Stimulated activated naive CD4-positive, alpha-beta T cell treated with Interleukin-2 at 50 U/mL for 16 hours (primary cell): ENCODE results near the gene THSD4.

Experiments used
- DNase-seq: peaks from one replicate; lab custom pipeline; 2025; lab: John Stamatoyannopoulos, UW

The THSD4 gene

GRCh38 chr15:71628988-71629770, 513.9 kb downstream of the THSD4 start:
- DNase-seq = no peak

- DNase-seq = no peak
Measured at GRCh38 chr15:71629781-71630474, 514.7 kb downstream of the THSD4 start.

DNA sequence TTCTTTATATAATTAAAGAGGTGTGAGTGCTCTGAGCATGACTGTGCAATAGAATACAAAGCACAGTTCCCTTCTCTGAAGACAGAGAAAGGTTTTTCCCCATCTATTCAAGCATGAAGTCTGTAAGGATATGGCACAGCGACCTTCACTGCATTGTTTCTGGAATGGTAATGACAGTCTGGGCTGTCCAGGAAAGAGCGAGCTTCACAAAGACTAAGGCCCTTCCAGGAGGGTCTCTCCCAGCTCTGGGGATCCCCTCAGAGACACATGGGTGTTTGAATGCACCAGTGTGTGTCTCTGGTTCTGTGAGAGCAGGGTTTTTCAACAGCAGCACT, 515.2 kb downstream of the THSD4 start:
- DNase-seq = no peak

GRCh38 chr15:71632576-71633195, 517.4 kb downstream of the THSD4 start:
- DNase-seq = no peak

- no peak for DNase-seq
Measured at GRCh38 chr15:71634820-71635560, 519.7 kb downstream of the THSD4 start.

- no peak for DNase-seq
Measured at GRCh38 chr15:71635735-71636134, 520.5 kb downstream of the THSD4 start.

DNA sequence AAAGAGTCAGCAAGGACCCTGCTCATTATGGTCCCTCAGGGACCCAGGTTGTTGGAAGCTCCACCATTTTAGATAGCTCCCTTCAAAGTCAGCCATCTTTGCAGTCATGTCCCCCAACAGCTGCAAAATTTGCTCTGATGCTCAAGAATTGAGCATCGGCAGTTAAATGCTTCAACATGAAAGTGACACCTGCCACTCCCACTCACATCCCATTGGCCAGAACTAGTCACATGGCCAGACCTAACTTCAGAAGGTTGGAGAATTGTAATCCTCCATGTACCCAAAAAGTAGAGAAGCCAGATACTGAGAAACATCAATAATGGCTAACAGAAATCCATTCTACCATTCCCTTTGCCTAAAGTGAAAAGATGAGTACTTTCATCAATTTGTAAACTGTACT, 523.6 kb downstream of the THSD4 start:
- DNase-seq = no peak

DNA sequence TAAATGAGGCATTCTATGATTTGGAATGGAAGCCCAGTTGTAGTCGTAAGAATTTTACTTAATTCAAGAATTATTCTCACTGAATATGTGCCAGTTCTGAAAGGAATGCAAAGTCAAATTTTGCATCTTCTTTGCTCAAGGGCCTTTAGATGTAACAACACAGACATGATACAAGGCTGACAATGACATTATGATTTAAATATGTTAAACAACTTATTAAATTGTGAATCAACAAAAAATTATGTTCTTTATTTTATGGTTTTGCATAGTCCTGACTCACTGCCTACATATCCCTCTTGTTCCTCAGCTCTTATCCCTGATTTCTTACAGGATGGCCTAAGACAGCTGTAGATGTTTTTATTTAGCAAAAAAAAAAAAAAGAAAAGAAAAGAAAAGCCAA, 524.2 kb downstream of the THSD4 start:
- DNase-seq = no peak

GRCh38 chr15:71643918-71644317, 528.6 kb downstream of the THSD4 start:
- no peak for DNase-seq

DNA sequence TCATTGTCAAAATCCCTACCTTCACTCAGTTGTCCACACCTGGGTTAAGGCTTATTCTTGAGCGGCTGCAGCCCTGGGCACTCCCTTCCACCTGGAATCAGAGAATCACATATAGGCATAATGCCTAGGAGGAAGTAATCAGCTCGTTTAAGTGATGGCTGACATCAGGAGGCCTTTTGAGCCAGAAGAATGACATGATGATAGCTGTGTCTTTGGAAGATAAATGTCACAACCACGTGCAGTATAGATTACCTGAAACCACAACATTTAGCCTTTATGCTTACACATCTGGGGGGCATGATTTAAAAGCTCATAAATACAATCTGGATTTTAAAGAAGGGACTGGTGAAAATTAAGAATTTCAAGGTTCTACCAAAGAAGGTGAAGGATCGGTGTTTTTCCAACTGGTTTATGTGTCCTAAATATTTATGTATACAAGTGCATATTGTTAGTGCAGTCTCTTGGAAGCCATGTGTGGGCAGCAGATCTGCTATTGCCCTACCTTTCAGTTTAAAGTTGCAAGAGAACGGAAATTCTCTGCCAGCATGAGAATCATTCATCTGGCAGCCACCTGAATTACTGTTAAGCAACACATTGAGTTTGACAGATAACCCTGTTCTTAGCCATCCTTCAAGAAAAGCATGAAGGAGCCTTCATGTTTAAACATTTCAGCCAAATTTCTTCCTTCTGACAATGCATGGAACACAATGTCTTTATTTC, 531.7 kb downstream of the THSD4 start:
- no peak for DNase-seq

GRCh38 chr15:71647487-71647808, 532.2 kb downstream of the THSD4 start:
- DNase-seq = no peak

DNA sequence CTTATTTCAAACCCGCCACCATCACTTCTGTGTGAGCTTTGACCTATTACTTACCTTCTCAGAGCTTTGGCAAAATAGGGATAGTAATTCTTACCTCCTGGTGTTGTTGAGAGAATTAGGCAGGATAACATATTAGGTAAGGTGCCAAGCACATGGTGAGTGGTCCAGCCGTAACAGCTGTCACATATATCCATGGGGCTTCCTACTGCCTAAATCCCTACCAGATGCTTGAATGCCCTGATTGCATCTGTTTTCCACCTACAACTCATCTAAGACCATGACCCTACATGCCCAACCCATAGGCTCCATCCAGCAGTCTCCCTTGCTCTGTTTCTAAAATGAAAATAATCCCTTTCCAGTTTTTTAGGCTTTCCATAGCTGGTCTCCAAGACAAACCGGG, 532.8 kb downstream of the THSD4 start:
- no peak for DNase-seq

GRCh38 chr15:71649894-71650293, 534.6 kb downstream of the THSD4 start:
- DNase-seq = no peak

GRCh38 chr15:71650603-71651002, 535.3 kb downstream of the THSD4 start:
- DNase-seq = no peak

- DNase-seq = no peak
Measured at GRCh38 chr15:71651750-71652186, 536.5 kb downstream of the THSD4 start.

GRCh38 chr15:71654042-71654719, 538.9 kb downstream of the THSD4 start:
- no peak for DNase-seq

DNA sequence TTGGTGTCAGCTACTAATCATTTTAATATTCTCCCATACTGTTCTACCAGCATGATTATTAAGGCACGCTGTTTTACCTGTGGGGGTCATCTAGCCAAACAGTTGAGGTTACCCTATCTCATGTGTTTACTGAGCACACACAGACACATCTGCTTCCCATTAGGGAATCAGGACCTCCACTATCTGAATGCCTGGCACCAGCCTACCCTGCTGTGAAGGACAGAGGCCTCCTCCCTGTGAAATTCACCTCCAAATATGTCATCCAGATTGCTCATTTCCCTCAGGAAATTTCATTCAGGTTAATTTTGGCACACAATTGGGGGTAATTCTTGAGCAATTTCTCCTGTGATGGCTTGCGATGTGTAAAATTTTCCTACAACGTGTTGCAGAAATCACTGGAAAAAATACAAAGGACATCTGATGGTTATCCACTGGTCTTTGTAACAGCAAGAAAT, 539.5 kb downstream of the THSD4 start:
- no peak for DNase-seq

- no peak for DNase-seq
Measured at GRCh38 chr15:71656425-71656824, 541.2 kb downstream of the THSD4 start.

DNA sequence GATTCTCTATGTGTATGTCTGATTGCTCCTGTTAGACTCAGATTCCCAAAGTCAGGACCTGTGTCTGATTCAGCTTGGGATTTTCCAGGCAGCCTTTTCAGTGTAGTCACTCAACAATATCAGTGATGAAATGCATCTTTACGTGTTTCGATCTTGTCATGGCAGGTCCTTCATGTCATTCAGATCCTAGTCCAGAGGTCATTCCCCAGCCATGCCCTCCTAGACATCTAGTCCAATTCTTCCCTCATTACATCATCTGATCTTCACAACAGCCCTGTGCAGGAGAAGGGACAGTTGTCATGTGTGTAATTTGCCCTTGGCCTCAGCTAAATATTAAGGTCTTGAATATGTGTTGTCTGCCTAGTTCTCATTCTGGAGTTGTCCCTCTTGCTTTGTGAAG, 541.9 kb downstream of the THSD4 start:
- no peak for DNase-seq

GRCh38 chr15:71658036-71658435, 542.8 kb downstream of the THSD4 start:
- DNase-seq = no peak
